HFF-Myc (cell line): ENCODE results near the gene F12.
"Not testable (repeated sequence)": the region's sequence is repeated elsewhere in the genome, so short reads cannot be mapped to it uniquely, and the experiment has no call there.

Experiments used
- DNase-seq: peaks from one replicate; pipeline ENCODE4 v3.0.0-alpha.2; 2011; ENCODE audit warnings: low read depth; ENCODE audit errors: extremely low read depth
- H3K4me3 ChIP-seq: replicated peaks from 2 replicates; pipeline ENCODE4 v1.5.1; 2011; ENCODE audit warnings: low read depth, mild to moderate bottlenecking, control low read depth, low read length
- CTCF ChIP-seq: IDR thresholded peaks from 2 replicates; pipeline ENCODE4 v1.5.1; 2012; ENCODE audit warnings: mild to moderate bottlenecking, low read depth, low read length, control low read depth; ENCODE audit errors: missing control alignments

The F12 gene

GRCh38 chr5:177361418-177362291 is 47.7 kb downstream of the F12 start:
- H3K4me3 ChIP-seq = no peak overlapping the region
- no peak for DNase-seq
- no peak for TF ChIP-seq CTCF

GRCh38 chr5:177360740-177361139 is 48.6 kb downstream of the F12 start:
- not testable (repeated sequence) for DNase-seq

DNA sequence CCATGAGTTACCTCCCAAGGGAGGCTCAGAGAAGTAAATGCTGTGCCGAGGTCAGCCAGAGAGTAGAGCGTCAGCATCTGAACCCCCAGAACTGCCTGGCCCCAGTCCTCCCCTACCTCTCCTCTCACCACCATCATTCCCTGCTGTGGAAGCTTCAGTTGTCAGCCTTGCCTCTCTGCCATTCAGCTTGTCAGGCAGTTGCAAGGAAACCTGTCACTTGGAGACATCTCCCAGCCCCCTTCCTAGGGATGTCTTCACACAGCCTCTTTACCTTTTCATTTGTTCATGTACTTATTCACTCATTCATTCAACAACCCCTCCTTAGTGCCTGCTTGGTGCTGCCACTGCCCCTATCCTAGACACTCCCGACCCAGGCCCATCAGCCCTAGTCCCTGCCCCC is 49.5 kb downstream of the F12 start:
- DNase-seq = no peak
- no peak overlapping the region for H3K4me3 ChIP-seq
- no peak for TF ChIP-seq CTCF

More at GRCh38 chr5:177360740-177361139, 48.6 kb downstream of the F12 start:
- not testable (repeated sequence) for H3K4me3 ChIP-seq

- H3K4me3 ChIP-seq = no peak overlapping the region
- TF ChIP-seq CTCF = no peak
- no peak for DNase-seq
These were observed 49.9 kb downstream of the F12 start for GRCh38 chr5:177359451-177359851.

DNA sequence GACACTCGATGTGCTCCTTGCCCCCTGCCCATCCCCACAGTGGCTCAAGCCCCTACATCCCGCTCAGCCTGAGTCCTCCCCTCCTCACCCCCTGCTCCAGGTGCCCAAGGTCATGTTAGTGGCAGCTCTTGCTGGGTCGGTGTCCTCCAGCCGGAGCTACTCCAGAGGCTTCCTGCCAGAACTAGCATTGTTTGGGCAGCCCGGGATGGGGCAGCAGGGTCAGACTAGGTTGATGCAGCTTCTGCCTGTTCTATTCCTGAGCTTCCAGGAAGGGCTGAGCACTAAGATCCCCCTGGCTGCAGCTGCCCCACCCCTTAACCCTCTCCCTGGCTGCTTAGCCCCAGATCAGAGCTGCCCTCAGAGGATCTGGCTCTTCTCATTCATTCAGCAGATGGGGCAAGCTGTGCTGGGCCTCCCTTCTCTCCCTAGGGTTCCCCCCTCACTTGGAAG is 51.0 kb downstream of the F12 start:
- no peak for TF ChIP-seq CTCF
- DNase-seq = no peak
- no peak overlapping the region; the same call in 1 of the 2 replicates for H3K4me3 ChIP-seq

DNA sequence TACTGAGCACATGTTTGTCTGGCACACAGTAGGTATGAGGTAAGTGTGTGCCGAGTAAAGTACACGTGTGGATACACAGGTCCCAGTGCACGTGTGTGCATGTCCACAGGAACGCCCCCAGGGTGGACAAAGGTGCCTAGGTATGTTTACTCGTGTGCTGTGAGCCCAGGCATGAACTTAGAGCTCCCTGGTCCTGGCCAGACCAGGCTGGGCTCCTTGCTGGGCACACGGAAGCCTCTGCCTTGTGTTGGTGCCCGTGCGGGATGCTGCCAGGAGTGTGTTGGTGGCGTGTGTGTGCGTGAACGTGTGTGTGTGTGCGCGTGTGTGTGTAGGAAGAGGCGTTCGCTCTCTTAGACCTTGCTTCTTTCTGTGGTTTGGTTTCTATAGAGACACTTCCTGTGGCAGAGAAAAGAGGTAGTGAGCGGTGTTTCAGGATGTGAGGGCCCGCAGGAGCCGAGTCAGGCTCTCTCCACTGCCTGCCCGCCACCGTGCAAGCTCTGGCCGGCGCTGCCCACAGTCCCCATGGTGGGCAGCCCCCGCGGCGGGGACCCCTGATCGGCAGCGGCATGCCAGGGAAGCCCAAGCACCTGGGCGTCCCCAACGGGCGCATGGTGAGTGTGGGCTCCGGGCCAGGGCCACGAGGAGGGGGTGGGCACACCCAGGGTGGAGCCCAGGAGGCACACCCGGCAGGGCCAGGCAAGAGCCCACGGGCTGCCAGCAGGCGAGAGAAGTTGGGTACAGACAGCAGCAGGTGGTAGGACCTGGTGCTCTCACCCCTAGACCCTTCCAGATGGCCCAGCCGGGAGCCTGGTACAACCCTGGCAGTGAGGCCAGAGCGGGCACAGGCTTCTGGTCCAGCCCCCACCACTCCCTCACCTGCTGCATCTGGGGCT is 51.7 kb downstream of the F12 start, which contains the start of gene RGS14:
Gene RGS14 (plus strand): TSS at position 466 of the 893 bp plus-strand sequence. CDS start 101 bp downstream, at position 567.
- peak within 1 kb of the TSS; percentile 22; the same call in 1 of the 2 replicates for H3K4me3 ChIP-seq

More for the DNA sequence above, 51.7 kb downstream of the F12 start, which contains the start of gene RGS14:
- TF ChIP-seq CTCF = no peak
- DNase-seq = no peak
